ENCODE measurements around the gene AHSA1.

AHSA1 gene

GRCh38 chr14:77511486-77512162 lies 53.7 kb downstream of the AHSA1 start:
- no peak for DNase-seq

GRCh38 chr14:77516126-77516525 lies 58.2 kb downstream of the AHSA1 start:
- DNase-seq: no peak
